Measurements from ENCODE around the gene MAML2. TPM values are rescaled to one million over a fixed set of nuclear protein-coding genes. Genes with fewer than 3 reads are reported as not detected.

MAML2 gene
- total and polyA plus RNA-seq, 9 of the 15 experiments (the other 6 are each of a cell fraction or from before 2014, with no cell fraction given) = 0.79 to 6.8 (median 4.8) TPM

DNA sequence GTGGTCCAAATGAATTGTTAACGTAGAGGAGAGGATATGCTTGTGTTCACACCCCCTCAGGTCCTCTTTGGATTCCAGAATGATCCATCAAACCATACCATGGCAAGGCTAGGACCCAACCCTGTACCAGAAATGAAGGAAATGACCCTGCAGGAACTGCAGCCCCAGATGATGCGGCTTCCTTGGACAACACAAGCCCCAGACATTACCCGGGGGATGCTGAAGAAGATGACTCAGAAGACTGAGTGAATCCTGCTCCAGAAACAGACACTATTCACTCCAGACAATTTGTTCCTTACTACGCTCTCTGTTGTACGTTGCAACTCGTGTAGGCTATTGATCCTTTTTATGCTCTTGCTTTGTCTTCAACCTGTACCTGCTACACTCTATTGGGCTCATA, 403.9 kb downstream of the MAML2 start (continued):
- TF ChIP-seq, protein P1, sequence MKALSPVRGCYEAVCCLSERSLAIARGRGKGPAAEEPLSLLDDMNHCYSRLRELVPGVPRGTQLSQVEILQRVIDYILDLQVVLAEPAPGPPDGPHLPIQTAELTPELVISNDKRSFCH (CRISPR knock-in tag; IDR thresholded peaks at IDR 0.05) = no peak
- TF ChIP-seq, protein P1 (tag; IDR thresholded peaks at IDR 0.05) = no peak
- TF ChIP-seq ZNF785 (CRISPR knock-in tag; IDR thresholded peaks at IDR 0.05) = no peak

DNA sequence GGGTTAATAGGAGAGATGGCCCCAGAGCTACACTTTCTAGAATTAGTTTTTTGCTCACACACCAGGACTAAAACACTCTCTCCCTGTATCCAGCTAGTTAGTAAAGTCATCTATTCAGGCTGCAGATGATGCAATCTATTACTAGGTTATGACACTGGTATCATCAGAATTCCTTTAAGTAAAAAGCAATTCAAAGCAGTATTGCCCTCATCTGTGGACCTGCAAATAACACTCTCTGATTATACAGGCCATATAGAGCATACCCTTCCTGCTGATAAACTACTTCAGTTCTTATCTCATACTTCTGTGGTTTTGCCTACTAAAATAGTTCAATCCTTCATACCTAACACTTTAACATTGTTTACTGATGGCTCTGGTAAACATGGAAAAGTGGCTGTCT, 405.6 kb downstream of the MAML2 start:
- H3K9ac ChIP-seq (ENCODE audit: insufficient read depth in 1 of 2, low read depth in 2 of 2, low read length in 2 of 2) = no peak overlapping the region
- H3K36me3 ChIP-seq (ENCODE audit: control insufficient read depth, insufficient read depth, low read length) = no peaks in the 10 kb centered on the region
- no peaks in the 10 kb centered on the region; a peak in 1 of 5 replicates for H3K4me1 ChIP-seq (replicated peaks in 1 of 2; ENCODE audit: control insufficient read depth in 2 of 2, insufficient read depth in 2 of 2, low read length in 2 of 2)
- no peaks in the 10 kb centered on the region for H4K20me1 ChIP-seq (replicated peaks; ENCODE audit: control insufficient read depth, insufficient read depth, low read length)
- peaks cover 0 to 5% of the 10 kb centered on the region in 2 experiments; a peak in 1 of 5 replicates for H3K27me3 ChIP-seq (ENCODE audit: control insufficient read depth in 2 of 2, insufficient read depth in 2 of 2, low read length in 2 of 2)
- POLR2A ChIA-PET = interaction anchor here (1.2 kb wide), 2 partner anchors 11 to 12 kb away, joined by 3 read pairs; no protein-coding TSS in a partner anchor
- H3K4me2 ChIP-seq (ENCODE audit: insufficient read depth, low read length) = no peak overlapping the region
- no peaks in the 10 kb centered on the region for H3K9me3 ChIP-seq (replicated peaks; ENCODE audit: control insufficient read depth, insufficient read depth, low read depth, low read length)
- H2AFZ ChIP-seq (ENCODE audit: low read depth, low read length) = no peak overlapping the region
- intact Hi-C loops (cut with micrococcal nuclease) (no loop called here), in situ Hi-C loops (cut with MboI) (no loop called here)
- no peaks in the 10 kb centered on the region for H3K79me2 ChIP-seq (ENCODE audit: control insufficient read depth, insufficient read depth, low read length)
- H3K27ac ChIP-seq (ENCODE audit: extremely low read depth, low read depth, low read length) = no peak overlapping the region
- FAIRE-seq (no peak), DNase-seq (ENCODE audit: extremely low read depth in 1 of 4, low spot score in 3 of 4) (no peak), ATAC-seq (peak; percentile 42; the same call in 1 of the 3 replicates)
- H3K4me3 ChIP-seq = no peak overlapping the region
- BruUV-seq (replicated peaks) = no TSS peak
- CTCF ChIA-PET (ENCODE audit: low intra/inter-chr PET ratio) = no interaction called here
- H3K9me1 ChIP-seq (ENCODE audit: control insufficient read depth, insufficient read depth, low read length) = no peaks in the 10 kb centered on the region
- peak; percentile 68 for TF ChIP-seq TAL1 (IDR thresholded peaks at IDR 0.05)
- peak; percentile 48 to 61; a peak in 3 of 4 replicates for TF ChIP-seq KDM1A (IDR thresholded peaks at IDR 0.05)
- TF ChIP-seq, protein P2, sequence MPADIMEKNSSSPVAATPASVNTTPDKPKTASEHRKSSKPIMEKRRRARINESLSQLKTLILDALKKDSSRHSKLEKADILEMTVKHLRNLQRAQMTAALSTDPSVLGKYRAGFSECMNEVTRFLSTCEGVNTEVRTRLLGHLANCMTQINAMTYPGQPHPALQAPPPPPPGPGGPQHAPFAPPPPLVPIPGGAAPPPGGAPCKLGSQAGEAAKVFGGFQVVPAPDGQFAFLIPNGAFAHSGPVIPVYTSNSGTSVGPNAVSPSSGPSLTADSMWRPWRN (IDR thresholded peaks at IDR 0.05; ENCODE audit: low read depth) = peak; percentile 89
- TF ChIP-seq TRIM24 (IDR thresholded peaks at IDR 0.05) = peak; percentile 67 to 79; a peak in 3 of 4 replicates
- 0 out of 2 replicates have a peak, but pooled peaks have one; percentile 14 for TF ChIP-seq RNF2 (IDR thresholded peaks at IDR 0.05)
- TF ChIP-seq CXXC5 (CRISPR knock-in tag; IDR thresholded peaks at IDR 0.05) = peak; percentile 21; the same call in 1 of the 2 replicates
- TF ChIP-seq, protein P3, sequence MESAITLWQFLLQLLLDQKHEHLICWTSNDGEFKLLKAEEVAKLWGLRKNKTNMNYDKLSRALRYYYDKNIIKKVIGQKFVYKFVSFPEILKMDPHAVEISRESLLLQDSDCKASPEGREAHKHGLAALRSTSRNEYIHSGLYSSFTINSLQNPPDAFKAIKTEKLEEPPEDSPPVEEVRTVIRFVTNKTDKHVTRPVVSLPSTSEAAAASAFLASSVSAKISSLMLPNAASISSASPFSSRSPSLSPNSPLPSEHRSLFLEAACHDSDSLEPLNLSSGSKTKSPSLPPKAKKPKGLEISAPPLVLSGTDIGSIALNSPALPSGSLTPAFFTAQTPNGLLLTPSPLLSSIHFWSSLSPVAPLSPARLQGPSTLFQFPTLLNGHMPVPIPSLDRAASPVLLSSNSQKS (CRISPR knock-in tag; IDR thresholded peaks at IDR 0.05) = no peak
- TF ChIP-seq, protein P4, sequence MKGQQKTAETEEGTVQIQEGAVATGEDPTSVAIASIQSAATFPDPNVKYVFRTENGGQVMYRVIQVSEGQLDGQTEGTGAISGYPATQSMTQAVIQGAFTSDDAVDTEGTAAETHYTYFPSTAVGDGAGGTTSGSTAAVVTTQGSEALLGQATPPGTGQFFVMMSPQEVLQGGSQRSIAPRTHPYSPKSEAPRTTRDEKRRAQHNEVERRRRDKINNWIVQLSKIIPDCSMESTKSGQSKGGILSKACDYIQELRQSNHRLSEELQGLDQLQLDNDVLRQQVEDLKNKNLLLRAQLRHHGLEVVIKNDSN (CRISPR knock-in tag; IDR thresholded peaks at IDR 0.05) = no peak
- TF ChIP-seq NFYB (IDR thresholded peaks at IDR 0.05; ENCODE audit: extremely low read depth, insufficient read length) = no peak
- peak; percentile 85 for TF ChIP-seq ETV1 (tag; conservative IDR thresholded peaks at IDR 0.05; ENCODE audit: low read depth)
- TF ChIP-seq ZKSCAN1 (IDR thresholded peaks at IDR 0.05; ENCODE audit: low read depth, low read length) = no peak
- TF ChIP-seq, protein P5, sequence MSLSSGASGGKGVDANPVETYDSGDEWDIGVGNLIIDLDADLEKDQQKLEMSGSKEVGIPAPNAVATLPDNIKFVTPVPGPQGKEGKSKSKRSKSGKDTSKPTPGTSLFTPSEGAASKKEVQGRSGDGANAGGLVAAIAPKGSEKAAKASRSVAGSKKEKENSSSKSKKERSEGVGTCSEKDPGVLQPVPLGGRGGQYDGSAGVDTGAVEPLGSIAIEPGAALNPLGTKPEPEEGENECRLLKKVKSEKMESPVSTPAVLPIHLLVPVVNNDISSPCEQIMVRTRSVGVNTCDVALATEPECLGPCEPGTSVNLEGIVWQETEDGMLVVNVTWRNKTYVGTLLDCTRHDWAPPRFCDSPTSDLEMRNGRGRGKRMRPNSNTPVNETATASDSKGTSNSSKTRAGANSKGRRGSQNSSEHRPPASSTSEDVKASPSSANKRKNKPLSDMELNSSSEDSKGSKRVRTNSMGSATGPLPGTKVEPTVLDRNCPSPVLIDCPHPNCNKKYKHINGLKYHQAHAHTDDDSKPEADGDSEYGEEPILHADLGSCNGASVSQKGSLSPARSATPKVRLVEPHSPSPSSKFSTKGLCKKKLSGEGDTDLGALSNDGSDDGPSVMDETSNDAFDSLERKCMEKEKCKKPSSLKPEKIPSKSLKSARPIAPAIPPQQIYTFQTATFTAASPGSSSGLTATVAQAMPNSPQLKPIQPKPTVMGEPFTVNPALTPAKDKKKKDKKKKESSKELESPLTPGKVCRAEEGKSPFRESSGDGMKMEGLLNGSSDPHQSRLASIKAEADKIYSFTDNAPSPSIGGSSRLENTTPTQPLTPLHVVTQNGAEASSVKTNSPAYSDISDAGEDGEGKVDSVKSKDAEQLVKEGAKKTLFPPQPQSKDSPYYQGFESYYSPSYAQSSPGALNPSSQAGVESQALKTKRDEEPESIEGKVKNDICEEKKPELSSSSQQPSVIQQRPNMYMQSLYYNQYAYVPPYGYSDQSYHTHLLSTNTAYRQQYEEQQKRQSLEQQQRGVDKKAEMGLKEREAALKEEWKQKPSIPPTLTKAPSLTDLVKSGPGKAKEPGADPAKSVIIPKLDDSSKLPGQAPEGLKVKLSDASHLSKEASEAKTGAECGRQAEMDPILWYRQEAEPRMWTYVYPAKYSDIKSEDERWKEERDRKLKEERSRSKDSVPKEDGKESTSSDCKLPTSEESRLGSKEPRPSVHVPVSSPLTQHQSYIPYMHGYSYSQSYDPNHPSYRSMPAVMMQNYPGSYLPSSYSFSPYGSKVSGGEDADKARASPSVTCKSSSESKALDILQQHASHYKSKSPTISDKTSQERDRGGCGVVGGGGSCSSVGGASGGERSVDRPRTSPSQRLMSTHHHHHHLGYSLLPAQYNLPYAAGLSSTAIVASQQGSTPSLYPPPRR (CRISPR knock-in tag; IDR thresholded peaks at IDR 0.05; ENCODE audit: borderline replicate concordance) = peak; percentile 69; the same call in 1 of the 2 replicates

Measured in K562 (cell line).